H9 (cell line): Measurements from ENCODE around the gene RBMS3. TPM values are rescaled to one million over a fixed set of nuclear protein-coding genes. Genes with fewer than 3 reads are reported as not detected.

Experiments
- DNase-seq: peaks from one replicate; pipeline ENCODE4 v3.0.0-alpha.2; 2017
- H2AFZ ChIP-seq: one replicate; pipeline ENCODE4 v1.6.1; 2013; ENCODE audit warnings: mild to moderate bottlenecking, low read length, control low read depth, moderate library complexity
- H2AK5ac ChIP-seq: 2 replicates; pipeline ENCODE4 v1.6.1; 2013; ENCODE audit warnings: low read length, control low read depth, mixed read lengths; ENCODE audit not compliant: insufficient read length
- H2BK120ac ChIP-seq: one replicate; pipeline ENCODE4 v1.6.1; 2013; ENCODE audit warnings: low read depth, mild to moderate bottlenecking, low read length, control low read depth, inconsistent platforms; ENCODE audit not compliant: poor library complexity, severe bottlenecking
- H2BK12ac ChIP-seq: 2 replicates; pipeline ENCODE4 v1.6.1; 2013; ENCODE audit warnings: low read length, control low read depth, mixed read lengths, low read depth; ENCODE audit not compliant: insufficient read length
- H2BK15ac ChIP-seq: 2 replicates; pipeline ENCODE4 v1.6.1; 2013; ENCODE audit warnings: low read depth, low read length, control low read depth
- H2BK20ac ChIP-seq: one replicate; pipeline ENCODE4 v1.6.1; 2013; ENCODE audit warnings: low read depth, mild to moderate bottlenecking, low read length, control low read depth, inconsistent platforms; ENCODE audit not compliant: poor library complexity, severe bottlenecking
- H2BK5ac ChIP-seq: 2 replicates; pipeline ENCODE4 v1.6.1; 2013; ENCODE audit warnings: low read length, control low read depth, mixed read lengths; ENCODE audit not compliant: insufficient read length
- H3K14ac ChIP-seq: 2 replicates; pipeline ENCODE4 v1.6.1; 2013; ENCODE audit warnings: low read length, control low read depth; ENCODE audit not compliant: insufficient read depth
- H3K18ac ChIP-seq: 2 replicates; pipeline ENCODE4 v1.6.1; 2013; ENCODE audit warnings: low read depth, mild to moderate bottlenecking, mixed read lengths, low read length, control low read depth; ENCODE audit not compliant: insufficient read length
- H3K23ac ChIP-seq: 2 replicates; pipeline ENCODE4 v1.6.1; 2013; ENCODE audit warnings: low read length, control low read depth, mixed read lengths, low read depth; ENCODE audit not compliant: insufficient read length
- H3K23me2 ChIP-seq: 2 replicates; pipeline ENCODE4 v1.6.1; 2013; ENCODE audit warnings: low read depth, mild to moderate bottlenecking, mixed read lengths, low read length, control low read depth; ENCODE audit not compliant: insufficient read length, poor library complexity, severe bottlenecking
- H3K27ac ChIP-seq: 2 replicates; pipeline ENCODE4 v1.5.1; 2013; ENCODE audit warnings: low read length, control low read depth, mixed read lengths, low read depth; ENCODE audit not compliant: insufficient read length
- H3K27me3 ChIP-seq: 2 replicates; pipeline ENCODE4 v1.6.1; 2013; ENCODE audit warnings: low read length, control low read depth, inconsistent platforms; ENCODE audit not compliant: insufficient read depth
- H3K4ac ChIP-seq: 2 replicates; pipeline ENCODE4 v1.6.1; 2013; ENCODE audit warnings: low read depth, mild to moderate bottlenecking, control low read depth, inconsistent platforms, low read length, moderate library complexity
- H3K4me1 ChIP-seq: 2 replicates; pipeline ENCODE4 v1.6.1; 2013; ENCODE audit warnings: low read length, control low read depth, inconsistent platforms; ENCODE audit not compliant: insufficient read depth
- H3K4me2 ChIP-seq: 2 replicates; pipeline ENCODE4 v1.6.1; 2013; ENCODE audit warnings: low read length, control low read depth, mixed read lengths; ENCODE audit not compliant: insufficient read length, insufficient read depth
- H3K56ac ChIP-seq: 2 replicates; pipeline ENCODE4 v1.6.1; 2013; ENCODE audit warnings: low read depth, mild to moderate bottlenecking, mixed read lengths, low read length, control low read depth; ENCODE audit not compliant: insufficient read length
- H3K79me1 ChIP-seq: 2 replicates; pipeline ENCODE4 v1.6.1; 2013; ENCODE audit warnings: low read depth, mild to moderate bottlenecking, moderate library complexity, low read length, control low read depth, inconsistent platforms; ENCODE audit not compliant: insufficient read depth, poor library complexity, severe bottlenecking
- H3K79me2 ChIP-seq: 2 replicates; pipeline ENCODE4 v1.6.1; 2013; ENCODE audit warnings: low read length, control low read depth, inconsistent platforms; ENCODE audit not compliant: insufficient read depth
- H3K9ac ChIP-seq: 2 replicates; pipeline ENCODE4 v1.6.1; 2013; ENCODE audit warnings: low read length, control low read depth, mixed read lengths; ENCODE audit not compliant: insufficient read length; ENCODE audit errors: extremely low read depth
- H3K9me3 ChIP-seq: one replicate; pipeline ENCODE4 v1.6.1; 2013; ENCODE audit warnings: low read depth, low read length, inconsistent platforms; ENCODE audit not compliant: control insufficient read depth
- H3T11ph ChIP-seq: one replicate; pipeline ENCODE4 v1.6.1; 2013; ENCODE audit warnings: mild to moderate bottlenecking, low read length, control low read depth, inconsistent platforms
- H4K20me1 ChIP-seq: one replicate; pipeline ENCODE4 v1.6.1; 2013; ENCODE audit not compliant: control insufficient read depth, insufficient read length, insufficient read depth
- H4K5ac ChIP-seq: 2 replicates; pipeline ENCODE4 v1.6.1; 2013; ENCODE audit warnings: low read depth, mild to moderate bottlenecking, mixed read lengths, low read length, control low read depth; ENCODE audit not compliant: insufficient read length
- H4K8ac ChIP-seq: replicated peaks from 2 replicates; pipeline ENCODE4 v1.6.1; 2013; ENCODE audit warnings: low read length, control low read depth, mixed read lengths, low read depth; ENCODE audit not compliant: insufficient read length
- H4K91ac ChIP-seq: 2 replicates; pipeline ENCODE4 v1.6.1; 2013; ENCODE audit warnings: low read depth, mild to moderate bottlenecking, moderate library complexity, mixed read lengths, low read length, control low read depth; ENCODE audit not compliant: insufficient read length
- H3K27ac Mint-ChIP-seq, 3 experiments: 2 replicates in 2 of 3; 3 replicates in 1 of 3; pipeline ENCODE4 v1.8.0; 2020 to 2021; ENCODE audit warnings: mixed read lengths in 3 of 3, mild to moderate bottlenecking in 1 of 3, moderate library complexity in 1 of 3
- H3K27me3 Mint-ChIP-seq: 2 replicates; pipeline ENCODE4 v1.8.0; 2021; ENCODE audit warnings: low read depth, mild to moderate bottlenecking, moderate library complexity, mixed read lengths
- H3K36me3 Mint-ChIP-seq, 3 experiments: 2 replicates in 2 of 3; 3 replicates in 1 of 3; pipeline ENCODE4 v1.8.0; 2020 to 2021; ENCODE audit warnings: low read depth in 3 of 3, mixed read lengths in 3 of 3; ENCODE audit not compliant: insufficient read depth in 1 of 3
- H3K4me1 Mint-ChIP-seq, 2 experiments: 2 replicates each; pipeline ENCODE4 v1.8.0; 2020; ENCODE audit warnings: mixed read lengths in 2 of 2
- H3K4me3 Mint-ChIP-seq, 2 experiments: 2 replicates in 1 of 2; 3 replicates in 1 of 2; pipeline ENCODE4 v1.8.0; 2020 to 2021; ENCODE audit warnings: mild to moderate bottlenecking in 2 of 2, mixed read lengths in 2 of 2, moderate library complexity in 1 of 2
- H3K9me3 Mint-ChIP-seq, 2 experiments: 2 replicates in 1 of 2; 3 replicates in 1 of 2; pipeline ENCODE4 v1.8.0; 2020; ENCODE audit warnings: mild to moderate bottlenecking in 2 of 2, mixed read lengths in 2 of 2, moderate library complexity in 1 of 2
- CTCF ChIP-seq: fragments of 200-600 bp; sonication (generic); conservative IDR thresholded peaks from 3 replicates; pipeline ENCODE4 v1.8.0; 2021; ENCODE audit warnings: antibody characterized with exemption, mild to moderate bottlenecking
- WGBS: extraction: QIAGEN DNeasy Blood & Tissue Kit; methylation state at CpG from one replicate; pipeline ENCODE4 v1.1.7; 2013; ENCODE audit warnings: missing lambda C conversion rate, low lambda C conversion rate, mixed read lengths; ENCODE audit not compliant: insufficient read length; ENCODE audit errors: extremely low coverage; 5-methylcytosine and 5-hydroxymethylcytosine counted together
- total RNA-seq: library from RNA; stranded (reverse); gene quantifications from 2 replicates; pipeline ENCODE4 v1.2.1, GENCODE V29; 2021

Gene RBMS3
- total RNA-seq, 1 experiment from 2014 or later: 8.1 TPM

- TF ChIP-seq CTCF: no peak
- Histone ChIP-seq H3K9me3 (no peaks in the 10 kb centered on the region), H3K18ac (no peak overlapping the region), H3K14ac (no peak overlapping the region), H3T11ph (no peak overlapping the region), H4K5ac (no peak overlapping the region), H2BK120ac (no peak overlapping the region), H4K20me1 (no peaks in the 10 kb centered on the region), H3K9ac (no peak overlapping the region), H3K4me1 (0 out of 2 replicates have a peak, but pooled peaks cover 3% of the 10 kb centered on the region), H2BK12ac (no peak overlapping the region), H3K79me1 (no peaks in the 10 kb centered on the region), H3K23ac (no peak overlapping the region), H2BK20ac (no peak overlapping the region), H3K27ac (no peak overlapping the region), H3K23me2 (no peaks in the 10 kb centered on the region), H3K79me2 (no peaks in the 10 kb centered on the region), H3K4ac (no peak overlapping the region), H2BK5ac (no peak overlapping the region), H3K27me3 (no peaks in the 10 kb centered on the region), H2AFZ (no peak overlapping the region), H4K91ac (no peak overlapping the region), H2AK5ac (no peak overlapping the region), H4K8ac (no peak overlapping the region), H2BK15ac (no peak overlapping the region), H3K56ac (no peak overlapping the region), H3K4me2 (no peak overlapping the region)
- no peak for DNase-seq
- H3K4me1 Mint-ChIP-seq: peaks cover 25 to 46% of the 10 kb centered on the region in 2 experiments
- H3K36me3 Mint-ChIP-seq: no peaks in the 10 kb centered on the region
- H3K27me3 Mint-ChIP-seq: no peaks in the 10 kb centered on the region
- H3K27ac Mint-ChIP-seq: no peak overlapping the region
- no peaks in the 10 kb centered on the region for H3K9me3 Mint-ChIP-seq
- WGBS: no CpG with 5 or more reads among the region's 1 CpG
- no peak overlapping the region for H3K4me3 Mint-ChIP-seq
Measured at GRCh38 chr3:30006111-30006510, 725.2 kb downstream of the RBMS3 start.
